Transverse colon (tissue), 4 donors: Measurements from ENCODE around the gene ABCA8. TPM values are rescaled to one million over a fixed set of nuclear protein-coding genes. Genes with fewer than 3 reads are reported as not detected.

Source experiments
- total RNA-seq, 4 donors: library from RNA; depleted of rRNA; stranded (reverse); fragments of >200 nt; gene quantifications; one replicate each; pipeline ENCODE4 v1.1.0, GENCODE V29; 2016

Gene ABCA8
- total RNA-seq, 4 donors from 2014 or later = 14.7 to 42.6 (median 26.3) TPM

Other genes with a start within 250 kb of the ABCA8 start
- gene ABCA9, start 105.5 kb upstream of the ABCA8 start, total RNA-seq = 10 to 100 TPM in 2 of 4 donors, 1 to 10 TPM in 2; 5.8 to 23.8 (median 13.9) TPM
- 10 to 100 TPM; 13.5 to 51.6 (median 27.0) TPM for gene ABCA6, start 186.5 kb upstream of the ABCA8 start, total RNA-seq